SK-N-SH treated with all-trans-retinoic acid at 6 μM for 48 hours (cell line): ENCODE measurements around the gene NSUN6.

Experiments used
- ATAC-seq: fragments of 200-7000 bp; cut with Tn5 transposase; 3 replicates; pipeline ENCODE4 v1.9.1; 2020; ENCODE audit warnings: mild to moderate bottlenecking, moderate library complexity
- ARNTL ChIP-seq: fragments of 450-650 bp; formaldehyde crosslinking; IDR thresholded peaks from 2 replicates; pipeline ENCODE4 v1.5.0; 2020; ENCODE audit warnings: low read depth, mild to moderate bottlenecking, moderate library complexity, borderline replicate concordance
- BACH2 ChIP-seq: fragments of 250-450 bp; sonication (Bioruptor Pico); IDR thresholded peaks from 2 replicates; pipeline ENCODE4 v1.9.0; 2021; ENCODE audit warnings: mild to moderate bottlenecking, borderline replicate concordance
- ESRRG ChIP-seq: fragments of 250-450 bp; sonication (Bioruptor Pico); IDR thresholded peaks from 2 replicates; pipeline ENCODE4 v1.6.1; 2021; ENCODE audit warnings: mild to moderate bottlenecking
- GLIS3 ChIP-seq: fragments of 250-450 bp; sonication (Bioruptor Pico); IDR thresholded peaks from 2 replicates; pipeline ENCODE4 v1.5.0; 2020; ENCODE audit warnings: mild to moderate bottlenecking, moderate library complexity
- ISL1 ChIP-seq: fragments of 250-450 bp; sonication (Bioruptor Pico); IDR thresholded peaks from 2 replicates; pipeline ENCODE4 v2.1.2; 2022; ENCODE audit warnings: mild to moderate bottlenecking, moderate library complexity
- OSR1 ChIP-seq: fragments of 250-450 bp; sonication (Bioruptor Pico); IDR thresholded peaks from 2 replicates; pipeline ENCODE4 v1.8.0; 2022; ENCODE audit warnings: moderate library complexity, mild to moderate bottlenecking, inconsistent platforms
- RARB ChIP-seq: fragments of 250-450 bp; sonication (Bioruptor Pico); IDR thresholded peaks from 2 replicates; pipeline ENCODE4 v1.8.0; 2021; ENCODE audit warnings: mild to moderate bottlenecking, moderate library complexity
- SNAI2 ChIP-seq: fragments of 250-450 bp; sonication (Bioruptor Pico); IDR thresholded peaks from 2 replicates; pipeline ENCODE4 v1.5.0; 2020; ENCODE audit warnings: mild to moderate bottlenecking, moderate library complexity
- TCF4 ChIP-seq: fragments of 250-450 bp; sonication (Bioruptor Pico); IDR thresholded peaks from 2 replicates; pipeline ENCODE4 v1.8.0; 2021; ENCODE audit warnings: mild to moderate bottlenecking, moderate library complexity, borderline replicate concordance
- TOX ChIP-seq: fragments of 250-450 bp; sonication (Bioruptor Pico); IDR thresholded peaks from 2 replicates; pipeline ENCODE4 v1.8.0; 2021; ENCODE audit warnings: mild to moderate bottlenecking, moderate library complexity, borderline replicate concordance
- ZC3H10 ChIP-seq: fragments of 250-450 bp; sonication (Bioruptor Pico); IDR thresholded peaks from 2 replicates; pipeline ENCODE4 v1.5.1; 2021; ENCODE audit warnings: mild to moderate bottlenecking, moderate library complexity
- ZFP30 ChIP-seq: fragments of 450-650 bp; formaldehyde crosslinking; IDR thresholded peaks from 2 replicates; pipeline ENCODE4 v1.5.0; 2022; ENCODE audit warnings: mild to moderate bottlenecking, moderate library complexity
- ZNF565 ChIP-seq: fragments of 450-650 bp; formaldehyde crosslinking; conservative IDR thresholded peaks from 2 replicates; pipeline ENCODE4 v1.5.0; 2020; ENCODE audit warnings: low read depth, mild to moderate bottlenecking, moderate library complexity
- ZNF70 ChIP-seq: fragments of 450-650 bp; formaldehyde crosslinking; IDR thresholded peaks from 2 replicates; pipeline ENCODE4 v1.5.0; 2020; ENCODE audit warnings: mild to moderate bottlenecking, moderate library complexity
- ZNF8 ChIP-seq: fragments of 450-650 bp; formaldehyde crosslinking; IDR thresholded peaks from 2 replicates; pipeline ENCODE4 v1.5.0; 2020; ENCODE audit warnings: mild to moderate bottlenecking, moderate library complexity
- TF ChIP-seq, protein P1 (sequence below): fragments of 250-450 bp; sonication (Bioruptor Pico); IDR thresholded peaks from 2 replicates; pipeline ENCODE4 v1.5.1; 2020; ENCODE audit warnings: low read depth, mild to moderate bottlenecking, moderate library complexity
- TF ChIP-seq, protein P2 (sequence below): fragments of 250-450 bp; sonication (Bioruptor Pico); IDR thresholded peaks from 2 replicates; pipeline ENCODE4 v1.5.0; 2020; ENCODE audit warnings: mild to moderate bottlenecking, moderate library complexity
- TF ChIP-seq, protein P3 (sequence below): fragments of 250-450 bp; sonication (Bioruptor Pico); IDR thresholded peaks from 2 replicates; pipeline ENCODE4 v1.8.0; 2020; ENCODE audit warnings: mild to moderate bottlenecking, moderate library complexity, borderline replicate concordance
- TF ChIP-seq, protein P4 (sequence below): fragments of 250-450 bp; sonication (Bioruptor Pico); IDR thresholded peaks from 2 replicates; pipeline ENCODE4 v1.5.1; 2021; ENCODE audit warnings: mild to moderate bottlenecking, moderate library complexity
- TF ChIP-seq, protein P5 (sequence below): fragments of 250-450 bp; sonication (Bioruptor Pico); IDR thresholded peaks from 2 replicates; pipeline ENCODE4 v1.8.0; 2021; ENCODE audit warnings: low read depth, mild to moderate bottlenecking, moderate library complexity, borderline replicate concordance

The NSUN6 gene

DNA sequence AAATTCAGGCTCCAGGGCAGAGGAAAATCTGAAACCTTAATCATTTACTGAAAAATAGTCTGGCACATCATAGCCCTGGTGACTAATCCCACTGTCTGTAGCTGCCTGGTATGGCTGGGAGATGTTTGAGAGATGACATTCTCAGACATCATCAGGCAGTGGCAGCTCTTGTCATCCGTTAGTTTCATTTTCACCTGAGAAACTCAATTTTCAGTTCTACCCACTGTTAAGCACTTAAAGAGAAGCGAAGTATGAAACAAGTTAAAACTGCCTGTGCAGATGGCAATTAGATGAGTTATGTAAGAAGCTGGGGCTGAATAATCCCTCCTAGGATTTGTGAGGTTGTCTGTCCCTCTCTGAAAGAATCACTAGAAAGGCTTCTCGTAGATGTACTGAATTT, 150.2 kb downstream of the NSUN6 start:
- peak; percentile 90 for ATAC-seq

DNA sequence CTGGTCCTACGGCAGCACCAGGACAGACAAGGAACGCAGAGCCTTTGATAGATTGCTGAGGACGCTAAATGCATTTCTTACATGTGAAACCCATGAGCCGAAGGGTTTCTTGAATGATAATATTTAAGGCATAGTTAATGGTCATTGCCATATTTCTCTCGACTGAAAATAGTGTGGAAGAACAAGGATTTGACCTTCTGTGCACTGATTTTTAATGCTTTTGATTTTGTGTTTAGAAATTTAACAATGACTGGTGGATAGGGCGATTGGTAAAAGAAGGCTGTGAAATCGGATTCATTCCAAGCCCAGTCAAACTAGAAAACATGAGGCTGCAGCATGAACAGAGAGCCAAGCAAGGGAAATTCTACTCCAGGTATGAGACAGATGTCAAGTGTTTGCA, 150.8 kb downstream of the NSUN6 start:
- TF ChIP-seq, protein P1, sequence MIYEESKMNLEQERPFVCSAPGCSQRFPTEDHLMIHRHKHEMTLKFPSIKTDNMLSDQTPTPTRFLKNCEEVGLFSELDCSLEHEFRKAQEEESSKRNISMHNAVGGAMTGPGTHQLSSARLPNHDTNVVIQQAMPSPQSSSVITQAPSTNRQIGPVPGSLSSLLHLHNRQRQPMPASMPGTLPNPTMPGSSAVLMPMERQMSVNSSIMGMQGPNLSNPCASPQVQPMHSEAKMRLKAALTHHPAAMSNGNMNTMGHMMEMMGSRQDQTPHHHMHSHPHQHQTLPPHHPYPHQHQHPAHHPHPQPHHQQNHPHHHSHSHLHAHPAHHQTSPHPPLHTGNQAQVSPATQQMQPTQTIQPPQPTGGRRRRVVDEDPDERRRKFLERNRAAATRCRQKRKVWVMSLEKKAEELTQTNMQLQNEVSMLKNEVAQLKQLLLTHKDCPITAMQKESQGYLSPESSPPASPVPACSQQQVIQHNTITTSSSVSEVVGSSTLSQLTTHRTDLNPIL (CRISPR knock-in tag), result no peak
- TF ChIP-seq ZC3H10 (CRISPR knock-in tag) (no peak), BACH2 (CRISPR knock-in tag) (no peak), OSR1 (CRISPR knock-in tag) (no peak), ZNF565 (no peak)
- ATAC-seq, result no peak

More for the DNA sequence above, 150.2 kb downstream of the NSUN6 start:
- no peak for TF ChIP-seq BACH2 (CRISPR knock-in tag)
- no peak for TF ChIP-seq ARNTL
- TF ChIP-seq, protein P2, sequence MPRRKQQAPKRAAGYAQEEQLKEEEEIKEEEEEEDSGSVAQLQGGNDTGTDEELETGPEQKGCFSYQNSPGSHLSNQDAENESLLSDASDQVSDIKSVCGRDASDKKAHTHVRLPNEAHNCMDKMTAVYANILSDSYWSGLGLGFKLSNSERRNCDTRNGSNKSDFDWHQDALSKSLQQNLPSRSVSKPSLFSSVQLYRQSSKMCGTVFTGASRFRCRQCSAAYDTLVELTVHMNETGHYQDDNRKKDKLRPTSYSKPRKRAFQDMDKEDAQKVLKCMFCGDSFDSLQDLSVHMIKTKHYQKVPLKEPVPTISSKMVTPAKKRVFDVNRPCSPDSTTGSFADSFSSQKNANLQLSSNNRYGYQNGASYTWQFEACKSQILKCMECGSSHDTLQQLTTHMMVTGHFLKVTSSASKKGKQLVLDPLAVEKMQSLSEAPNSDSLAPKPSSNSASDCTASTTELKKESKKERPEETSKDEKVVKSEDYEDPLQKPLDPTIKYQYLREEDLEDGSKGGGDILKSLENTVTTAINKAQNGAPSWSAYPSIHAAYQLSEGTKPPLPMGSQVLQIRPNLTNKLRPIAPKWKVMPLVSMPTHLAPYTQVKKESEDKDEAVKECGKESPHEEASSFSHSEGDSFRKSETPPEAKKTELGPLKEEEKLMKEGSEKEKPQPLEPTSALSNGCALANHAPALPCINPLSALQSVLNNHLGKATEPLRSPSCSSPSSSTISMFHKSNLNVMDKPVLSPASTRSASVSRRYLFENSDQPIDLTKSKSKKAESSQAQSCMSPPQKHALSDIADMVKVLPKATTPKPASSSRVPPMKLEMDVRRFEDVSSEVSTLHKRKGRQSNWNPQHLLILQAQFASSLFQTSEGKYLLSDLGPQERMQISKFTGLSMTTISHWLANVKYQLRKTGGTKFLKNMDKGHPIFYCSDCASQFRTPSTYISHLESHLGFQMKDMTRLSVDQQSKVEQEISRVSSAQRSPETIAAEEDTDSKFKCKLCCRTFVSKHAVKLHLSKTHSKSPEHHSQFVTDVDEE (CRISPR knock-in tag), result no peak
- TF ChIP-seq ZFP30, result no peak
- TF ChIP-seq ISL1 (CRISPR knock-in tag), result 0 out of 2 replicates have a peak, but pooled peaks have one; percentile 10
- TF ChIP-seq SNAI2 (CRISPR knock-in tag), result no peak
- TF ChIP-seq, protein P3, sequence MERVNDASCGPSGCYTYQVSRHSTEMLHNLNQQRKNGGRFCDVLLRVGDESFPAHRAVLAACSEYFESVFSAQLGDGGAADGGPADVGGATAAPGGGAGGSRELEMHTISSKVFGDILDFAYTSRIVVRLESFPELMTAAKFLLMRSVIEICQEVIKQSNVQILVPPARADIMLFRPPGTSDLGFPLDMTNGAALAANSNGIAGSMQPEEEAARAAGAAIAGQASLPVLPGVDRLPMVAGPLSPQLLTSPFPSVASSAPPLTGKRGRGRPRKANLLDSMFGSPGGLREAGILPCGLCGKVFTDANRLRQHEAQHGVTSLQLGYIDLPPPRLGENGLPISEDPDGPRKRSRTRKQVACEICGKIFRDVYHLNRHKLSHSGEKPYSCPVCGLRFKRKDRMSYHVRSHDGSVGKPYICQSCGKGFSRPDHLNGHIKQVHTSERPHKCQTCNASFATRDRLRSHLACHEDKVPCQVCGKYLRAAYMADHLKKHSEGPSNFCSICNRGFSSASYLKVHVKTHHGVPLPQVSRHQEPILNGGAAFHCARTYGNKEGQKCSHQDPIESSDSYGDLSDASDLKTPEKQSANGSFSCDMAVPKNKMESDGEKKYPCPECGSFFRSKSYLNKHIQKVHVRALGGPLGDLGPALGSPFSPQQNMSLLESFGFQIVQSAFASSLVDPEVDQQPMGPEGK (CRISPR knock-in tag), result no peak

DNA sequence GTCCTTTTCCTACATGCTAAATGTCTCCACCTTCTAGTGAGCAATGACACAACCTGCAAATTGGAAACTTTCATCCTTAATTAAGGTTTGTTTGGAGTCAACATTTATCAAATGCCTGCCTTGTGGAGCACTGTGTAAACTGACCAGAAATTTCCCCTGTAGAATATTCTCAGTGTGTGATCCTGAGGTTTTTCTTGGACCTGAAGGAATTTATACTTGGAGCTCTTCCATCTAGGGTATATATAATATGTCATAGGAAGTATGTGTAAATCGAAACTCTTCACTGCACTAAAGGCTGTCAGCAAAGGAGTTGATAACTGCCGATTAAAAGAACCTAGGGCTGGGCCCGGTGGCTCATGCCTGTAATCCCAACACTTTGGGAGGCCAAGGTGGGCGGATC, 152.4 kb downstream of the NSUN6 start:
- peak; percentile 24; the same call in 1 of the 3 replicates for ATAC-seq
- TF ChIP-seq RARB (CRISPR knock-in tag) (no peak), TOX (no peak), ESRRG (CRISPR knock-in tag) (no peak), ZNF70 (CRISPR knock-in tag) (no peak), ISL1 (CRISPR knock-in tag) (no peak), ZNF8 (CRISPR knock-in tag) (no peak), ARNTL (no peak), TCF4 (no peak), GLIS3 (CRISPR knock-in tag) (no peak), ZFP30 (no peak), ZNF565 (no peak)
- TF ChIP-seq, protein P1 (CRISPR knock-in tag), result no peak
- TF ChIP-seq, protein P2 (CRISPR knock-in tag), result no peak
- TF ChIP-seq, protein P4, sequence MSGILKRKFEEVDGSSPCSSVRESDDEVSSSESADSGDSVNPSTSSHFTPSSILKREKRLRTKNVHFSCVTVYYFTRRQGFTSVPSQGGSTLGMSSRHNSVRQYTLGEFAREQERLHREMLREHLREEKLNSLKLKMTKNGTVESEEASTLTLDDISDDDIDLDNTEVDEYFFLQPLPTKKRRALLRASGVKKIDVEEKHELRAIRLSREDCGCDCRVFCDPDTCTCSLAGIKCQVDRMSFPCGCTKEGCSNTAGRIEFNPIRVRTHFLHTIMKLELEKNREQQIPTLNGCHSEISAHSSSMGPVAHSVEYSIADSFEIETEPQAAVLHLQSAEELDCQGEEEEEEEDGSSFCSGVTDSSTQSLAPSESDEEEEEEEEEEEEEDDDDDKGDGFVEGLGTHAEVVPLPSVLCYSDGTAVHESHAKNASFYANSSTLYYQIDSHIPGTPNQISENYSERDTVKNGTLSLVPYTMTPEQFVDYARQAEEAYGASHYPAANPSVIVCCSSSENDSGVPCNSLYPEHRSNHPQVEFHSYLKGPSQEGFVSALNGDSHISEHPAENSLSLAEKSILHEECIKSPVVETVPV (CRISPR knock-in tag), result no peak
- TF ChIP-seq, protein P5, sequence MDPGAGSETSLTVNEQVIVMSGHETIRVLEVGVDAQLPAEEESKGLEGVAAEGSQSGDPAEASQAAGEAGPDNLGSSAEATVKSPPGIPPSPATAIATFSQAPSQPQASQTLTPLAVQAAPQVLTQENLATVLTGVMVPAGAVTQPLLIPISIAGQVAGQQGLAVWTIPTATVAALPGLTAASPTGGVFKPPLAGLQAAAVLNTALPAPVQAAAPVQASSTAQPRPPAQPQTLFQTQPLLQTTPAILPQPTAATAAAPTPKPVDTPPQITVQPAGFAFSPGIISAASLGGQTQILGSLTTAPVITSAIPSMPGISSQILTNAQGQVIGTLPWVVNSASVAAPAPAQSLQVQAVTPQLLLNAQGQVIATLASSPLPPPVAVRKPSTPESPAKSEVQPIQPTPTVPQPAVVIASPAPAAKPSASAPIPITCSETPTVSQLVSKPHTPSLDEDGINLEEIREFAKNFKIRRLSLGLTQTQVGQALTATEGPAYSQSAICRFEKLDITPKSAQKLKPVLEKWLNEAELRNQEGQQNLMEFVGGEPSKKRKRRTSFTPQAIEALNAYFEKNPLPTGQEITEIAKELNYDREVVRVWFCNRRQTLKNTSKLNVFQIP (CRISPR knock-in tag), result no peak
